NOMO-1 treated with dmso at 0.1 percent for 144 hours (cell line): Measurements from ENCODE around the gene FHOD3.

Experiments used
- DNase-seq: peaks from one replicate; lab custom pipeline; 2025; ENCODE audit not compliant: unreplicated experiment; lab: John Stamatoyannopoulos, UW

FHOD3 gene

DNA sequence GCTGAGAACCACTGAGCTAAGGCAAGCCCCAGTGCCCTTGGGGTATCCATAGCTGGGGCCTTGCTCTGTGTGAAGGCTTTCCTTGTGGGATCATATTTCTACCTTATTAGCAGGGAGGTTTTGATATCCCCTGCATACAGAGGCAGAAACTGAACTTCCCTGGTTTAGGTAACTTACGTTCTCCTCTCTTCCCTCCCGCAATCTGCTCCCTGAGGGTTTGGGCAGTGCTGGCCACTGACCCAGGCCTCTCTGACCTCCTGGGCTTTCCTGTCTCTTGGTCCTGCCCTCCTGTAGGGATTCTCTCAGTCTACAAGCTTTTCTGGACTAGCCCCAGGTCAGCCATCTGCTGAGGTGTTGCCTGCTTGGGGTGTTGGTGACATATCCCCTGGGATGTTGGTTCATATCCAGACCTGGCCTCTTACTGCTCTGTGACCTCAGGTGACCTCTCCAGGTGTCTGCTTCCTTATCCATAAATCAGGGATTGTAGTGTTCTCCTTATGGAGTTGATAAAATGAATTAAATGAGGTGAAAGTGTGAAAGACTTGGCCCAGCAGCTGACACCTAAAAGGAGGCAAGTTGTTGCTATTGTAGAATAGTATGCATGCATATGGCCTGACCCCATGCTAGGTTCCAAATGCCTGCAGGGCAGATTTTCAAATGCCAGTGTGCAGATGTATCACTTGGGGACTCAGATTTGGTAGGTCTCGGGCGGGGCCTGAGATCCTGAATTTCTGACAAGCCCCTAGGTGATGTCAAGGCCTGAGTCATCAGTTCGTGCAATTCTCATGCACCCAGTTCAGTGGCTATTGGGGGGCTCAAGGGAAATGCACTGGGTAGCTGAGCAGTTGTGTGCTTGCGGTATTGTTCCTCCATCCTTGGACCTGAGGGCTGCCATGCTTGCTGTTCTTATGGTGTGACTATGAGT is 106.6 kb downstream of the FHOD3 start:
- DNase-seq = no peak

GRCh38 chr18:36405611-36406010 is 108.1 kb downstream of the FHOD3 start:
- no peak for DNase-seq

- no peak for DNase-seq
Measured at GRCh38 chr18:36406805-36407204, 109.3 kb downstream of the FHOD3 start.

DNA sequence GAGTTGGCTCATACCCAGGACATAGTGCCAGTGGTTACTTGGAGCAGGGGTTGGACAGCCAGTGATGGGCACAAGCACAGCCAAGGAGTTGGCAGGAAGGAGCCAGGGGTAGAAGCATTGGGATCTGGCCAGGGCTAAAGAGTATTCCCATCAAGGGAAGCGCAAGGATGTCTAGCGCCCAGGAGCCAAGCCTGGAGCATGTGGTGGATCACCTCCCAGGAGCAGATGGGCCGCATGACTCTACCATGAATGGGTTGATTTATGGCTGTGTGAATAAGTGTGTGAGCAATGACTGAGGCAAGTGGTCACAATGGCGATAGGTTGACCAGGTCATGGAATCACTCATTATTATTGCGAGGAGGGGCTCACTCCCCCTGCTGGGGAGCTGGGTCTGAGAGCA is 111.1 kb downstream of the FHOD3 start:
- DNase-seq = no peak

DNA sequence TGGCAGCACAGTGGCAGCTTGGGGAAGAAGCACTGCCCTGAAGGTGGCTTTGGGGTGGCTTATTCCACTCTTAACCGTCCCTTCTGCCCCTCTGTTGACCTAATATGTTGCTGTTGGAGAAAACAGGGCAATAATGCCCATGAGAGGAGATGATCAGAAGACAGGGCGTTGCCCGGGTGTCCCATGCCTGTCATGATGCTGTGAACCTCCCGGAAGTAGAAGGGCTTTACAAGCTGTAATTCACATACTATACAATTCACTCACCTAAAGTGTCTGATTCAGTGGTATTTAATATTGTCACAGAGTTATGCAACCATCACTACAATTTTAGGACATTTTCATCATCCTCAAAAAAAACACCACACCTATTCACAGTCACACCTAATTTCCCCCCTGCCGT is 112.3 kb downstream of the FHOD3 start:
- DNase-seq = no peak

DNA sequence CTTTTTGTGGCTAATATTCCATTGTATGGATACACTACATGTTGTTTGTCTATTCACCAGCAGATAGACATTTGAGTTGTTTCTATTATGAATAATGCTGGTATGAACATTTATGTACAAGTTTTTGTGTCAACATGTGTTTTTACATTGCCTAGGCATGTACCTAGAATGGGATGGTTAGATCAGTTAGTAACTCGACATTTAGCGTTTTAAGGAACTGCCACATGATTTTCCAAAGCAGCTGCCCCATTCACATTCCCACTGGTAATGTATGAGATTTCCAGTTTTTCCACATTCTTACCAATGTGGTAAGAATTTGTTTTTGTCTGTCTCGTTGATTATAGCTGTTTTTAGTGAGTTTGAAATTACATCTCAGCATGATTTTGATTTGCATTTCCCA is 112.8 kb downstream of the FHOD3 start:
- no peak for DNase-seq

GRCh38 chr18:36411745-36412168 is 114.2 kb downstream of the FHOD3 start:
- no peak for DNase-seq

DNA sequence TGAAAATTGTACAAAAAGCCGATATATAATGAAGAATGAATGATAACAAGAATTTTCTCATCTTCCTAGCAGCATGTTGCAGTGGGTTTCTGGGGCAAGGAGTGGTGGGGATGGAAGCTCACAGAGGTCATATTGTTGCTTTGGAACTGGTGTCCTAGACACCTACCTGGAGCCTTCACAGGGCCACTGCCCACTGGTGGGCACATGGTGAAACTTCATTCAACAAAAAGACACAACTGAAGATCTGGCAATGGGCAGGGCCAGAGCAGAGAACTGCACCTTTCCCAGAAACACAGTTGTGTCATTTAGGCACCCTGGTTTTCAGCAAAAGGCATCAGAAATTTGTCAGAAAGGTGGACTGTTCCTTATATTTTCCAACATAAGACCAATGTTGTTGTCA is 115.3 kb downstream of the FHOD3 start:
- no peak for DNase-seq

GRCh38 chr18:36415171-36415570 is 117.7 kb downstream of the FHOD3 start:
- no peak for DNase-seq

GRCh38 chr18:36415625-36416024 is 118.1 kb downstream of the FHOD3 start:
- no peak for DNase-seq

- no peak for DNase-seq
Measured at GRCh38 chr18:36419188-36419899, 121.8 kb downstream of the FHOD3 start.

DNA sequence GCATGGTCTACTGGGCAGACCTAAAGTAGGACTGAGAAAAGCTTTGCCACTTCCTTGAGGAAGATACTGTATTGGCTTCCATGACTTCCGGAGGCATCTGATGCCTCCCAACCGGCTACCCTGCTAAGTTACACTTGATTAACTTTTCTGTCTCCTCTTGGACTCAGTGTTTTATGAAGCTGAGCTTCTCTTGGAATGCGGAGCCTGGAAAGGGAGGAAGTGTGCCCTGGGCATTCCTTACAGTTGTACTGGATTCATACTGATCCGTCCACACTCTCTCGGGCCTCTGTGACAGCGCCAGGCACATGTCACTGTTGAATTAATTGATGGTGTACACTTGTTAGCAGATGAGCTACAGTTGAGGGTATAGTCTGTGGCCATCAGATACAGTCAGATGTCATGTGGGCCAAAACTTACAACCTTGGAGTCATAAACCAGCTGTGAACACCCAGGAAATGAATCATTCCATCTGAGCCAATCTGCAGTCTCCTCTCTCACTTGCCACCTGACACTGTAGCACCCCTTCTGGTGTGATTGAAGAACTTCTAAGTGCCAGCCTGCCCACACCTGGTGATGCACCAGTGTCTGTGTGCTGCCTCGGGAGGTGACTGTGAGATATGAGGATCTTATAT is 122.5 kb downstream of the FHOD3 start:
- no peak for DNase-seq

DNA sequence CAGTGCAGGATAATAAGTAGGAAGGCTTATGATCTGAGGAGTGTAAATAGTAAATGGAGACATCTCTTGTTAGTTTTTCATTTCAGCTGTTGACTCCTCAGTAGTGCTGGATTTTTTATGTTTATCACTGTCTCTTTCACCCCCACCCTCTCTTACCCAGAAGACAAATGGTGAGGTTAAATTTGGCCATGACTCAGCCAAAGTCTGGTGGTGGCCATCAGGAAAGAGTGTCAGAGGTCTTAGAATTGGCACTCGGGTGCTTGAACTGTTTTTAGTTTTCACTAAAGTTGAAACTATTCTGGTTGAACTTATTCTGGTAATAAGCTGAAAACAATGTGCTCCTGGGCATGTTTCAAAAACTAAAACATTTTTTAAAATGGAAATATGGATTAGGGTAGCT is 123.3 kb downstream of the FHOD3 start:
- no peak for DNase-seq

- no peak for DNase-seq
Measured at GRCh38 chr18:36424741-36425142, 127.2 kb downstream of the FHOD3 start.

- DNase-seq = no peak
Measured at GRCh38 chr18:36427369-36427768, 129.9 kb downstream of the FHOD3 start.

- no peak for DNase-seq
Measured at GRCh38 chr18:36427831-36428230, 130.3 kb downstream of the FHOD3 start.

- DNase-seq = no peak
Measured at GRCh38 chr18:36428431-36429029, 131.0 kb downstream of the FHOD3 start.

DNA sequence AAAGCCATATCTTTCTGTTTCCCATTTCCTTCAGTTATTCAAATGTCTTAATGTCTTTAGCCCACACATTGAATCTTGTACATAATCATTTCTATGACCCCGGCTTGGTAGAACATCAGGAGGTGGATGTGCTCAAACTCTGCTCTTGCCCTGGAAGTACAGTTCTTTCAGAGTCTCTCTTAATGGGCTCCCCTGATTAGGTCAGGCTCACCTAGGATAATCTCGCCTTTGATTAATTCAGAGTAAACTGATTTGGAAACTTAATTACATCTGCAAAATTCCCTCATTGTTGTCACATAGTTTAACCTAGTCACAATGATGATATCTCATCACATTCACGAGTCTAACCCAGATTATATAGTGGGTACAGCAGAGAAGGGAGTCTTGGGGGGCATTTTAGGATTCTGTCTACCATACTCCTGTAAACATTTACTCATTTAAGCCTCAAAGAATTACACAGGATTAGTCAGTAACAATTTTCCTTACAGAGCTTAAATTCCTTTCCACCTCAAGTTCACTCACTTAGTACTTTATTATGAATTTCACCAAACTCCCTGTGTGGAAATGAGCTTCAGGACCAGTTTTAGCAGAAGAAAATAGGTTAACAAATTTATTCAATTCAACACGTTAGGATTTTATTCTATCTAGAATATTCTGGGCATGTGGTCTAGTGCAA is 135.5 kb downstream of the FHOD3 start:
- DNase-seq = no peak

DNA sequence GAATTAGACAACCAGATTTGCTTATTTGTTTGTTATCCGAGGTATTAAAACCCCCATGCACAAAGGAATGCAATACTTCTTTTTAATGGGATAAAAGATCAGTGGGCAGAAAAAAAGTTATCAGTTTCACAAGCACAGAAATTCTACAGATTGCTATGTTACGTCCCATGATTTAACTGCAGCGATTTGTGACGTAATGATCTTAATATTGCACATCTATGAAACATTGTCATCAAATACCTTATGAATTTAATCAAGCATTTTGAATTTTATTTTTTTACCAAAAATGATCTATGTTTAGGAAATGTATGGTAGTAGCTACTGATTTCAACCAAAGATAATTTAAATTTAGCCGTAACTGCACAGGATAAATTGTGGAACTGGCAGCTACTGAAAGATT is 138.9 kb downstream of the FHOD3 start:
- no peak for DNase-seq

DNA sequence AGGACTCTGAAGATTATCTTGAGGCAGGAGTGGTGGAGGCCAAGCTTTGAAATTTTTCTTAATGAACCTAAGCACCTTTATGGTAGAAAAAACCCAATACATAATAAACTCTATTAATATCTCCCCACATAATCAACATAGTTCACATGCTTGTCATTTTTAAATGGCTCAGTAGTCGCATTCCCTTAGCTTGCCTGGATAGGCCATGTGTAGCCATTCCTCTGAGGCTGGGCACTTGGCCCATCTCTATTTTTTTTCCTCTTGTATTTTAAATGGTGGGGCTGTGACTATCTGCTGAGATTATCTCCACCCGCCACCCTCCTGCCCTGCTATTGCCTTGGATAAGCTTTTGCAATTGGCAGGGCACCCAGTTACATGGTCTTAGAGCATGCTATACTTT is 143.1 kb downstream of the FHOD3 start:
- DNase-seq = no peak
